LNCAP (cell line): ENCODE data around the gene NEU4.

Experiments
- CTCF ChIP-seq: fragments of 450-650 bp; IDR thresholded peaks from 2 replicates; pipeline ENCODE4 v1.5.1; 2017; ENCODE audit warnings: mild to moderate bottlenecking

Gene NEU4

GRCh38 chr2:241796209-241796608 lies 12.8 kb upstream of the NEU4 start:
- TF ChIP-seq CTCF, result no peak

GRCh38 chr2:241796610-241797138 lies 12.3 kb upstream of the NEU4 start:
- no peak for TF ChIP-seq CTCF

GRCh38 chr2:241797441-241798080 lies 11.4 kb upstream of the NEU4 start:
- no peak for TF ChIP-seq CTCF

GRCh38 chr2:241798081-241798630 lies 10.8 kb upstream of the NEU4 start:
- TF ChIP-seq CTCF, result no peak

GRCh38 chr2:241798631-241799521 lies 10.1 kb upstream of the NEU4 start:
- TF ChIP-seq CTCF, result no peak

GRCh38 chr2:241799522-241800197 lies 9.3 kb upstream of the NEU4 start:
- TF ChIP-seq CTCF, result no peak
